LoVo (cell line): ENCODE results near the gene KLHL11.
"Not testable (repeated sequence)": the region's sequence is repeated elsewhere in the genome, so short reads cannot be mapped to it uniquely, and the experiment has no call there.

Experiments used
- DNase-seq: peaks from one replicate; pipeline ENCODE4 v3.0.0-alpha.2; 2016; ENCODE audit warnings: low spot score

Gene KLHL11

DNA sequence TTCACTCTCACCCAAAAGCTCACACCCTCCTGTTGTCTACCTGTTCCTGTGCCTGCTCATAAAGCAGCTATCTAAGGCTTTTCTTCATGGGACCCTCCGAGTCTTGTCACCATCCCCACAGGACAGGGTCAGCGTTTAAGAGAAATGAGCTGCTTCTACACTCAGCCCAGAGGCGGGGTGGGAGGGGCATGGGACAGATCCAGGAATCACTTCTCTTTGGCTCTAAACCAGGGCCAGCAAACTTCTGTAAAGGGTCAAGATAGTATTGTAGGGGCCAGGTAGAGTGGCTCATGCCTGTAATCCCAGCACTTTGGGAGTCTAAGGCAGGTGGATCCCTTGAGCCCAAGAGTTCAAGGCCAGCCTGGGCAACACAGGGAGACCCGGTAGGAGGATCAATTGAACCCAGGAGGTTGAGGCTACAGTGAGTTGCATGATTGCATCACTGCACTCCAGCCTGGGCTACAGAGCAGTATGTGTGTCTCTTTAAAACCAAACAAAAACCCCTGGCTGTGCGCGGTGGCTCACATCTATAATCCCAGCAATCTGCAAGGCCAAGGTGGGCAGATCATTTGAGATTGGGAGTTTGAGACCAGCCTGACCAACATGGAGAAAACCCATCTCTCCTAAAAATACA is 23.2 kb upstream of the KLHL11 start:
- DNase-seq: no peak

DNA sequence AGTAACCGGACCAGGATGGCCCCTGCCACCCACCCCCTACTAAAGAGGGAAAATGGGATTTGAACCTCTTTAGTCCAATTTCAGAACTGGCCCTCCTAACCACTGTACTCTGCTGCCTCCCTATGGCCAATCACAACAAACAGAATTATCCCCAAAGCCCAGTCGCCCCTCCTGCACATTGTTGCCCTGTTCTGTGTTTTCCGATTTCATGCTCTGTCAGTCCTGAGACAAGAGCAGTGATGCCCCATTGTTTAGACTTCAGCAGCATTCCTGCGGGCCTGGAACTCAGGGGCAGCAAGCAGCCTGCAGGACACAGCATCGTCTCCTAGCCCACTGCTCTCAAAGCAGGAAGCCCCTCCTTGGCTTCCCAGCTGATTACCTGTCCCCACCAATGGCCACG is 20.5 kb upstream of the KLHL11 start:
- DNase-seq: no peak

DNA sequence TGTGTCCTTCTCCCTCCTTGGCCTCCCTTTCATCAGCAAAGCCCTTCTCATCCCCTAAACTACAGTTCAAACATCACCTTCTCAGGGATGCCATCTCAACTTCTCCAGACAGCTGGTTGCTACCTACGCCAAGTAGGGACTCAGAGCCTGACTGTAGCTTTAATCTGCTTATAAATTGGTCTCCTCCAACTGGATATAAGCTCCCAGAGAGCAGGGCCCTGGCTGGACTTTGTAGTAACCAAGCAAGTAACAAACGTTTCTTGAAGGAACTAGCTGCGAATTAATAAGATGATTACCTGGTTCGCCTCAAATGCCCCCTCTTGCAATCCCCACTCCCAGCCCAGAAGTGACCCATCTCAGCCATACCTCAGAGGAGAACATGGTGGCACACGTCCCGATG is 17.5 kb upstream of the KLHL11 start:
- no peak for DNase-seq

DNA sequence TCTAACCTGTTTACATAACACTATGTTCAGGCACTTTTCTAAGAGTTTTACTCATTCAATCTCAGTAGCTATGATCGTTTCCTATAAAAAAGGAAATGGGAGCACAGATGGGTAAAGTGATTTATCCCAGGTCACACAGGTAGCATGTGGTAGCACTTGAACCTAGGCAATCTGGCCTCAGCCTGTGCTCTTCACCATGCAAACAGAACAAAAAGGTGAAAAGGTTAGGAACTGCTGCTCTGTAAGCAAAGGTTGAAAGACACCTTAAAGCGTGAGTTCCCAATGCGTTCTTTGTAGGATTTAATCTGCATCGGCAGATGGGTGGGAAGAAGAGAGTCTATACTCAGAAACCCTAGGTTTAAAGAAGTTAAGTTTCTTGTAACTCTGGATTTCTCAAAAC is 14.9 kb upstream of the KLHL11 start:
- no peak for DNase-seq

DNA sequence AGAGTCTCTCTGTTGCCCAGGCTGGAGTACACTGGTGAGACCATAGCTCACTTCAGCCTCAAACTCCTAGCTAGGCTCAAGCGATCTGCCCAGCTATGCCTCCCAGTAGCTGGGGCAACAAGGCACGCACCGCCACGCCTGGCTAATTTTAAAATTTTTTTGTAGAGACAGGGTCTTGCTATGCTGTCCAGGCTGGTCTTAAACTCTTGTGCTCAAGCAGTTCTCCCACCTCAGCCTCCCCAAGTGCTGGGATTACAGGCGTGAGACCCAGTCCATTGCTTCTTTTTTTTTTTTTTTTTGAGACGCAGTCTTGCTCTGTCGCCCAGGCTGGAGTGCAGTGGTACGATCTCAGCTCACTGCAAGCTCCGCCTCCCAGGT is 9.1 kb upstream of the KLHL11 start:
- DNase-seq: not testable (repeated sequence)

DNA sequence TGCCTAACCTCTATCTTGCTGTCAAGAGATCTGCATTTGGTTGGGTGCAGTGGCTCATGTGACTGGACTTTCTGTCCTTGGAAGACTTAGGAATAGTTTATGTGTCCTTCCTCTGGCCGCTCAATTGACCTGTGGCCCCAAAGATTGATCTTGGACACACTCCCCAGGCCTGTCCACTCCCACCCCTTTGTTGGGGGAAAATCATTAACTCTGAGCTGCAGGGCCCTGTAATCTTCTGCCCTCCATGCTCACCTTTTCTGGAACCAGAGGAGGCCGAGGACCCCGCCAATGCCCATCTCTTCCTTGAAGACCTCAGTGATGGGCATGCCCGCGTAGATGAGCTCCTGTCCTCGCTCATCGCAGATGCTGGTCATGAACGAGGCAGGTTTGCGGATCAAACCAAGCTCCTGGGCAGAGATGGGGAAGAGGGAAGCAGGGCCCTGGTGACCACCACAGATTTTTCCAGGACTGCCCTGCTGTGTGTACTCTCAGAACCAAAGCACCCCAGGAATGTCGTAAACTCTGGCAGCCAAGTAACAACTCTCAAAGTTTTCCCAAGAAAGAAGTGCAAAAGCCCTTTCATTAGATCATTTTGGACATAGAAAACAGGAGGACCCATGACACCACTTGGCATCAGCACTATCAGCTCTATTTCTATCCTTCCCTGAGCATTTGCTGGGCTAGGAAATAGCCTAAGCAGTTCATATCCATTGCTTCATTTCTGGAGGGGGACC is 8.5 kb upstream of the KLHL11 start:
- no peak for DNase-seq

DNA sequence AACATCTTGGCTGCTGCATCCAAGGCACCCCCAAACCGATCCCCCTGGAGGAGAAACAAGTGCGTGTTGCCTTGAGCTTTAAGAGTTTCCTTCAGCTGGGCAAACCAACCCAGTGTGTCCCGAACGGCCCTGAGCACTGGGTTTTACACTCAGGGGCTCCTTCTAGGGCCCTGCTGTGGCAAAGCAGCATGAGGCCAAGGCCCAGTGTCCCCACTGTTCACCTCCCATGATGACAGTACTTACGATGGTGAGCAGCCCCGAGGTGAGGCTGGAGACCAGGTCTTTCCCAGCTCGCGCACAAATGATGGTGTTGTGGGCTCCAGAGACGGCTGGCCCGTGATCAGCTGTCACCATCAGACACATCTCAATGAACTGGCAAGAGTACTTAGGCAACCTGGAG is 6.6 kb upstream of the KLHL11 start:
- no peak for DNase-seq

DNA sequence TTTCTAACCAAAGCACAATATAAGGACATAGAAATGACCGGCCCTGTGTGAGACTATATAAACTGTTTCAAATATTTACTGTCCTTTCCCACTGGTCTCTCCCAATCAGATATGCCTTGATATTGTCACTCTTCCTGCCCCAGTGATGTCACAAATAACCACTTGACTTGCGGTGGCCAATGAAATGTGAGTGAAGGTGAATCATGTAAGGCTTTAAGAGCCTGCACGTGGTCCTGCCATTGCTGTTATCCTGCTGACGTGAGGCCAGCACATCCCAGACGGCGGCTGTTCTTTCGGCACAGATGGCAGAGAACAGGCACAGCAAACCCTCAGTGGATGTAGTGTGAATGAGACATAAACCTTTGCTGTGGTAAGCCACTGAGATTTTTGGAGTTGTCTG is 5.4 kb upstream of the KLHL11 start:
- DNase-seq: no peak

DNA sequence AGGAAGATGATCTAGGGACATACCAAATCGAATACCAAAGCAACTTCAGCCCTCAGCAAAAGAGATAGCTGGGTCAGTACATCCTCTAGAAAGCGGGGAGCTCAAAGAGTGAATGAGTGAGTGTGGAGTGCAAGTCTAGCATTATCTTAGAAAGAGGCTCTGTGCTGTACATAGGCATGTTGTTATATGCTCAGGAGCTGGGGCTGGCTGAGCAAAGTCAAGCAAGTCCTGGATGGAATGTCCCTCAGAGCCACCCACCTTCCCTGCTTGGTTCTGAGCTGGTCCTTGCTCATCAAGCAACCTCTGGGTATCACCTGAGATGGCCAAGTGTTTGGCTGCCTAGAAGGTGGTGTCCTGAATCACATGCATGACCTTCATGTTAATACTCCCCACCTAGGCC is 4.9 kb upstream of the KLHL11 start:
- no peak for DNase-seq

DNA sequence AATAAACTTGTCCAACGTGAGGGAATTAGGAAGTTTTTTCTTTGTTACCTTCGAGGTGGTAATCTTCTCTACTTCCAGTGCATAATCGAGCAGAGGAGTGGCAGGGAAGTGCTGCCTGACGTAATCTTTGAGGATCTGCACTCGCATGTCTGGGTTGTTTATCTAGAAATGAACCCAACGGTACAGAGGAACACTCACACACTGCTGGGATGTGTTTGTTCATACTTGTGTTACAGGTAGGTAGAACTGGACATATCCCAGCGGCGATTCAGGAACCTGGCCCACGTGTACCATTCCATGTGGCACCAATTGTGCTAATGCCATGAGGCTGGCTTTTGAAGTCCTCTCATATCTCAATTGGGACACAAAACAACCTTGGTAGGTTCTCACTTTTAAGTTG is 4.2 kb upstream of the KLHL11 start:
- DNase-seq: no peak

DNA sequence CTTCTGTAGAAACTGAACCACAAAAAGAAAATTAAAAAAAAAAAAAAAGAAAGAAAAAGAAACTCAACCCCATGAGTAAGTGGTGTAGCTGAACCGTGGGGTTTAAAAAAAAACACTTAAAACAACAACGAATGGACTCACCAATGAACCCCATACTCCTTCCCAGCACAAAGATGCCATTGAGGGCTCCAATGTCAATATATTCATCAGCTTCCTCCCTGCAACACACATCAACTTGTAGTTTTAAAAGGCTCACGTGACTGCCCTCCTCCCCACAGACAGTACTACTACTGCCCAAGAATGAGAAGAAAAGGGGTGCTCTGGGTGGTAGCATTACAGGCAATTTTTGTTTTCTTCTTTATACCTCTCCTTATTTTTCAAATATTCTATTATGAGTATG is 3.3 kb upstream of the KLHL11 start:
- DNase-seq: no peak

DNA sequence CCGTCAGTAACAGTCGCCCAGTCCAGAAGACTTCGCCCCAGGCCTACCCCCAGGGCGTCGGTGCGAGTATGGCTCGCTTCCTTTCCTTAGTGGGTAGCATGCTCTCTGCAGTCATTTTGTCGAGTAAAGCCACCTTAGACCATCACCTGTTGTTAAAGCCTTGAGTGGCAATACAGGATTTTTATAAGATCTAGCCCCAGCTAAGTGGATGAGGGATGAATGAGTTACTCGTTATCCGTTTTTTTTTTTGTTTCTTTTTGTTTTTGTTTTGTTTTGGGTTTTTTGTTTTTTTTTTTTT is 322 bp upstream of the KLHL11 start:
- no peak for DNase-seq

DNA sequence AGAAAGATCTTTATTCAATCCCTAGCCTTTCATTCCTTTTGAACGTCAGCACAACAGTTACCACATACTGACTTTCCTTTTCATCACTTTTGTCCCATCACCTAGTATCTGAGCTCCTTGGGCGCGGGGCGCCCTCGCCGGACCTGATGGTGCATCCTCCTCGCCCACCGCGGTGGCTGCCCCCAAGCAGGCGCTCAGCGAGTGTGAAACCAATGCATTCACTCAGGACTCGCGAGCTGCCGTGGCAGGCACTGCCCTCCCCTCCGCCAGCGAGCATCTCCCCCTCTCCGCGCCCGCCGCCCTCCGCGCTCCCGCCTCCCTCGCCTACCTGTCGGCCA is 756 bp downstream of the KLHL11 start:
- DNase-seq: no peak

DNA sequence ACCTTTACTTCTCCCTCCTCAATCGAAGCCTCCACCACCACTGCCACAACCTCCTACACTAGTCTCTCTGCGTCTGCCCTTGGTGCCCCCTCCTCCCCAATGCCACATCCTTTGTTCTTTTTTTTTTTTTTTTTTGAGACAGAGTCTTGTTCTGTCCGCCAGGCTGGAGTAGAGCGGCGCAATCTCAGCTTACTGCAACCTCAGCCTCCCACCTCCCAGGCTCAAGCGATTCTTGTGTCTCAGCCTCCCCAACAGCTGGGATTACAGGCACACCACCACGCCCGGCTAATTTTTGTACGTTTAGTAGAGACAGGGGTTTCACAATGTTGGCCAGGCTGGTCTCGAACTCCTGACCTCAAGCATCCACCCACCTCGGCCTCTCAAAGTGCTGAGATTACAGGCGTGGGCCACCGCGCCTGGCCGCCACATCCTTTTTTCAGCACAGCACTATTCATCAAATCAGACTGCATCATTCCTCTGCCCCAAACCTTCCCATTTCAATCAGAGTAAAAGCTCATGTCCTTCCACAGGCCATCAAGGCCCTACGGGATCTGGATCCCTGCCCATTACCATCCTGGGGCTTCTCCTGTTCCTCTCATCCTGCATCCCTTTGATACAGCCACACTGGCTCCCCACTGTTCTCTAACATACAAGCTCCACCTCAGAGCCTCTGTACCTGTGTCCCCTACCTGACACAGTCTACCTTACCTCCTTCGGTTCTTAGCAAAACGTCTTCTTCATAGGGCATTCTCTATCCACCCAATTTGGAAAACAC is 2.0 kb downstream of the KLHL11 start:
- no peak for DNase-seq

DNA sequence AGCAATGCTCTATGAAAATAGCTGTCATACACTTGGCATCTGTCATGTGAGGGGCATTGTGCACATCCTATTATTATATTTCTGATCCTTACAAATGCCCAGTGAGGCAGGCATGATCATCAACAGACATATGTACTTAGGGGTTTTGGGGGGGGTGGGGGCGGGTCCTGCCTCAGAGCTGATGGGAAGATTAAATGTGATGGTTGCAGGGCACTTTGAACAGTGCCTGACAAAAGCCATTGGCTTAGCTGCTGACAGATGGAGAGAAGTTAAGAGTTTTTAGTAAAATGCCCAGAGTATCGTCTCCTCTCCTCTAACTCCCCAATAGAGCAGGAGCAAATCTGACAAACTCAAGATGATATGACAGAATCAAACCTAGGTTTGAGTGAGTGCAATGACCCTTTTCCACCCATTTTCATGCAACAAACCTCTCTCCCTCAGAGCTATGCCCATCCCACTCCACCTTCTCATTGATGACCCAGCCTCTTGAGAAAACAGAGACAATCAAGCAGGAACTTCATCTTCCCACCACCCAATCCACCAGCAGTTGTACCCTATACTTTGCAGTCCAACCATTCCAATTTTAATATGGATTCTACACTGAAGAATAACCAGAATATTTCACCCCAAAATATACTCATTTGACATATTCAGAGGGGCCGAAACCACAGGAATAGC is 4.8 kb downstream of the KLHL11 start:
- no peak for DNase-seq

DNA sequence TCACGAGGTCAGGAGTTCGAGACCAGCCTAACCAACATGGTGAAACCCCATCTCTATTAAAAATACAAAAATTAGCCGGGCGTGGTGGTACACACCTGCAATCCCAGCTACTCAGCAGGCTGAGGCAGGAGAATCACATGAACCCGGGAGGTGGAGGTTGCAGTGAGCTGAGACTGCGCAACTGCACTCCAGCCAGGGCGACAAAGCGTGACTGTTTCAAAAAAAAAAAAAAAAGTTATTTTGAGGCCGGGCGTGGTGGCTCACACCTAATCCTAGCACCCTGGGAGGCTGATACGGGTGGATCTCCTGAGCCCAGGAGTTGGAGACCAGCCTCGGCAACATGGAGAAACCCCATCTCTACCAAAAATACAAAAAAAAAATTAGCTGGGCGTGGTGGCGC is 13.8 kb downstream of the KLHL11 start:
- DNase-seq: not testable (repeated sequence)

DNA sequence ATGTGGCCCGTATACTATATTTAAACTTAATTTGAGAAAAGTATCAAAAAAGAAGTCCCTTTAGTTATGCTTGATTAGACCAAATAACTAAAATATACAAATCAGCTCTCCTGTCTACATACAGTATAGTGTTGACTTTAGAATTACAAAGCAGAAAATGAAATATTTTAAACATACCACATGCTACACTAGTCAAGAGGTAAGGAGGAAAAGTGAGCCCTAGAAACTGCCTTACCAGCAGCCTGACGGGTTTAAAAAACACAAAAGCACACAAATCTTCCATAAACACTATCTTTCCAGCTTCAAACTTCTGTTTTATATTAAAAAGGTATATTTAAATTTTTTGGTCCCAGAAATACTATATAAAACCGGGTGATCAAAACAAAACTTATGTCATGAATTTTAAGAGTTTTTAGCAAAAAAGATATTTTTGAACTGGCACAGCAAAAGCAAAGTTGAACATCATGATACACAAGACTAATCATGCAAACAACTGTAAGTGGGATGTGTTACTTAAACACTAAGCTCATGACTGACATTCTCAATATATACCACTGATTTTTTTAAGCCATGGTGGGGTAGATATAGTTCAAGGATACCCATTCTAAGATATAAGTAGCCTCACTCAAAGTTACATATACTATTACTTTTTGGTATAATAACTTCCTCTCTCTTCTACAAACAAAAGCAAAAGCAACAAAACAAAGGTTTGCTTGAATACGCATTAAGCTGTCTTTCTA is 15.8 kb downstream of the KLHL11 start:
- DNase-seq: no peak

DNA sequence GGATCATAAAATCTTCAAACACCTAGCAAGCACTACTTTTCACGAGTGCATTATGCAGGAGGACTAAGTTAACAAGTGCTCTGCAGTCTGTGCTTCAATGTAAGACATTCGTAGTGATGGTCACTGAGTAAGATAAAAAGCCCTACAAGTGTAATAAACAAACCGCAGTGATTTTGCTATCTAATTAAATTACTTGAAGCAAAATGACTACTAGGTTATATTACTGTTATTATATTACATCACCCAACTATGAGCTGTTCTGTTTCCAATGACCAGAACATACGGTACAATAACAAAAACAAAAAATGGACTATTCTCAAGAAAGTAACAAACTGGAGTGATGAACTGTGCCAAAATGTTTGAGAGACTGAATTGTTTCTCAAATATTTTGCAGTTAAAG is 16.4 kb downstream of the KLHL11 start:
- DNase-seq: no peak

DNA sequence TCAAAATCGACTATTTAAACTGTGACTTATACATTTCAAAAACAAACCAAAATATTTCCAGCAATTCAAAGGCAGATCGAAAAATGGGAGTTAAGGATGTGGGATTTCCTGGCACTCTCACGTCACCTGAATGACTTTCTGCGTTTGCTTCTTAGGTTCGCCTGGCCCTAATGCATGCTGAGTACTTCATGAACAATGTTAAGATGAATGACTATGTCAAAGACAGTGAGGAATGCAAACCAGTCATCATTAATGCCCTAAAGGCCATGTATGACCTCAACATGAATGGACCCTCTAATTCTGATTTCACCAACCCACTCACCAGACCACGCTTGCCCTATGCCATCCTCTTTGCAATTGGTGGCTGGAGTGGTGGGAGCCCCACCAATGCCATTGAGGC is 20.3 kb downstream of the KLHL11 start:
- DNase-seq: no peak

DNA sequence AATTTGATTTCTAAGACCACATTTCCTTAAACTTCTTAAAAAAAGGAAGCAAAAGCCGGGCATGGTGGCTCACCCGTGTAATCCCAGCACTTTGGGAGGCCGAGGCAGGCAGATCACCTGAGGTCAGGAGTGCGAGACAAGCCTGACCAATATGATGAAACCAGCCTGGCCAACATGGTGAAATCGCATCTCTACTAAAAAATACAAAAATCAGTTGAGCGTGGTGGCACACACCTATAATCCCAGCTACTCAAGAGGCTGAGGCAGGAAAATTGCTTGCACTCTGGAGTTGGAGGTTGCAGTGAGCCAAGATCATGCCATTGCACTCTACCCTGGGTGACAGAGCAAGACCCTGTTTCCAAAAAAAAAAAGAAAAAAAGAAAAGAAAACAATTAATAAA is 24.4 kb downstream of the KLHL11 start:
- DNase-seq: not testable (repeated sequence)

DNA sequence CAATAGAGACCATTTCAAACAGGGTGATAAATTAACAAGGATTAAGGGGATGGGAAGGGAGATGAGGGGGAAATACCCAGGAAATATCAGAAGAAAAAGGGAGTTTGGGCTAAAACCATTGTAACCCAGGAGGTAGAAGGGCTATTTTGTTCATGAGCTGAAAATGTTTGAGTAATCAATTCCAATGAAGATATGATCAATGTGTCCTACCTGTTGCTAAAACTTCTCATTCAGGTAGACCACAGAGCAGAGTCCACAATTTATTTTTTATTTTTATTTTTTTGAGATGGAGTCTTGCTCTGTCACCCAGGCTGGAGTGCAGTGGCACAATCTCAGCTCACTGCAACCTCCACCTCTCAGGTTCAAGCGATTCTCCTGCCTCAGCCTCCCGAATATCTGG is 25.8 kb downstream of the KLHL11 start:
- not testable (repeated sequence) for DNase-seq

DNA sequence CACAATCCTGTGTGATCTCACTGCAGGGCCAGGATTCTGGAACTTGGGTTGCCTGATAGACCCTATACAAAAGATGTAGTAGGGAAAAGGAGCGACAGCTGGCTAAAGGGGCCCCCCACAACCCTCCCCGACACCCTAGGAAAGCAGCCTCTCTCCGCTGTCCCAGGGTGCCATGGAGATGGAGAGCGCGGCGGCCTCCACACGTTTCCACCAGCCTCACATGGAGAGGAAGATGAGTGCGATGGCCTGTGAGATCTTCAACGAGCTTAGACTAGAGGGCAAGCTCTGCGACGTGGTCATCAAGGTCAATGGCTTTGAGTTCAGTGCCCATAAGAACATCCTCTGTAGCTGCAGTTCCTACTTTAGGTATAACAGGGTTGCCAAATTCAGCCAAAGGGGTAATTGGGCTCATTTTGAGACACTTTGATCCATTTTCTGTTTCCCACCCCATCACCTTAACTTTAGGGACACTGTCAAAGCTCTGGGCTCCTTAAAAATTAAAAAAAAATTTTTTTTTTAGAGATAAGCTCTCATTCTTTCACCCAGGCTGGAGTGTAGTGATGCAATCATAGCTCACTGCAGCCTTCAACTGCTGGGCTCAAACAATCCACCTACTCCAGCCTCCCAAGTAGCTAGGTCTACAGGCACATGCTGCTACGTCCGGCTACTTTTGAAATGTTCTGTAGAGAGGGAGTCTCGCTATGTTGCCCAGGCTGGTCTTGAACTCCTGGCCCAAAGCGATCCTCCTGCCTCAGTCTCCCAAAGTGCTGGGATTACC is 27.3 kb downstream of the KLHL11 start, which contains the start of gene KLHL10:
KLHL10 (plus strand) TSS at position 65 of the 778 bp plus-strand sequence; CDS start at position 173, 108 bp downstream.
- no peak for DNase-seq
